ENCODE measurements around the gene TRAPPC10.
"Not testable (repeated sequence)": the region's sequence is repeated elsewhere in the genome, so short reads cannot be mapped to it uniquely, and the experiment has no call there.

TRAPPC10 gene

GRCh38 chr21:44089001-44089911 lies 77.1 kb downstream of the TRAPPC10 start:
- DNase-seq (ENCODE audit: low spot score): no peak

GRCh38 chr21:44090325-44090724 lies 78.2 kb downstream of the TRAPPC10 start:
- no peak for DNase-seq (ENCODE audit: low spot score)

GRCh38 chr21:44092211-44092610 lies 80.1 kb downstream of the TRAPPC10 start:
- no peak for DNase-seq (ENCODE audit: low spot score)

- DNase-seq (ENCODE audit: low spot score): no peak
These were observed 81.7 kb downstream of the TRAPPC10 start for GRCh38 chr21:44093761-44094160.

- DNase-seq (ENCODE audit: low spot score): no peak
These were observed 82.7 kb downstream of the TRAPPC10 start for GRCh38 chr21:44094832-44095231.

GRCh38 chr21:44098507-44098906 lies 86.4 kb downstream of the TRAPPC10 start:
- DNase-seq (ENCODE audit: low spot score): not testable (repeated sequence)

- not testable (repeated sequence) for DNase-seq (ENCODE audit: low spot score)
These were observed 86.9 kb downstream of the TRAPPC10 start for GRCh38 chr21:44098964-44099363.

GRCh38 chr21:44107026-44107501 lies 95.0 kb downstream of the TRAPPC10 start, which contains the start of gene PWP2:
TSS of gene PWP2 (plus strand) at chr21:44107399. CDS start at chr21:44107417, 18 bp downstream.
- DNase-seq (ENCODE audit: low spot score): not testable (repeated sequence)

GRCh38 chr21:44107589-44107988 lies 95.5 kb downstream of the TRAPPC10 start:
- not testable (repeated sequence) for DNase-seq (ENCODE audit: low spot score)

GRCh38 chr21:44113702-44114371 lies 101.7 kb downstream of the TRAPPC10 start:
- DNase-seq (ENCODE audit: low spot score): not testable (repeated sequence)

- not testable (repeated sequence) for DNase-seq (ENCODE audit: low spot score)
These were observed 110.0 kb downstream of the TRAPPC10 start for GRCh38 chr21:44122131-44122530.

- not testable (repeated sequence) for DNase-seq (ENCODE audit: low spot score)
These were observed 115.7 kb downstream of the TRAPPC10 start for GRCh38 chr21:44127827-44128226.

GRCh38 chr21:44133715-44134057 lies 121.6 kb downstream of the TRAPPC10 start:
- not testable (repeated sequence) for DNase-seq (ENCODE audit: low spot score)

- not testable (repeated sequence) for DNase-seq (ENCODE audit: low spot score)
These were observed 122.6 kb downstream of the TRAPPC10 start for GRCh38 chr21:44134732-44135131.

GRCh38 chr21:44138039-44138438 lies 125.9 kb downstream of the TRAPPC10 start:
- not testable (repeated sequence) for DNase-seq (ENCODE audit: low spot score)

- not testable (repeated sequence) for DNase-seq (ENCODE audit: low spot score)
These were observed 127.9 kb downstream of the TRAPPC10 start for GRCh38 chr21:44139787-44140551.

GRCh38 chr21:44140552-44140932 lies 128.4 kb downstream of the TRAPPC10 start:
- DNase-seq (ENCODE audit: low spot score): not testable (repeated sequence)

GRCh38 chr21:44142470-44142869 lies 130.4 kb downstream of the TRAPPC10 start:
- not testable (repeated sequence) for DNase-seq (ENCODE audit: low spot score)

GRCh38 chr21:44143380-44143779 lies 131.3 kb downstream of the TRAPPC10 start:
- not testable (repeated sequence) for DNase-seq (ENCODE audit: low spot score)

GRCh38 chr21:44143996-44144395 lies 131.9 kb downstream of the TRAPPC10 start:
- DNase-seq (ENCODE audit: low spot score): not testable (repeated sequence)

GRCh38 chr21:44144784-44145602 lies 132.9 kb downstream of the TRAPPC10 start:
- DNase-seq (ENCODE audit: low spot score): not testable (repeated sequence)

Data from LoVo (cell line).